Vagina (tissue), 2 donors: Measurements from ENCODE around the gene CASKIN2. TPM values are rescaled to one million over a fixed set of nuclear protein-coding genes. Genes with fewer than 3 reads are reported as not detected.
A peak's percentile ranks its signal among the peaks of the same experiment; 100 is the strongest.

Experiments used
- DNase-seq, 2 donors: peaks; one replicate each; pipeline ENCODE4 v3.0.0-alpha.2; 2017; ENCODE audit errors: extremely low spot score in 2 of 2
- H3K27ac ChIP-seq: fragments of 200-600 bp; sonication (generic); one replicate; pipeline ENCODE4 v1.5.1; 2019
- H3K27me3 ChIP-seq: fragments of 200-600 bp; sonication (generic); one replicate; pipeline ENCODE4 v1.5.1; 2019
- H3K36me3 ChIP-seq, 2 donors: fragments of 200-600 bp; sonication (generic); one replicate each; pipeline ENCODE4 v1.5.1; 2017 to 2019
- H3K4me1 ChIP-seq: fragments of 200-600 bp; sonication (generic); one replicate; pipeline ENCODE4 v1.5.1; 2019
- H3K4me3 ChIP-seq, 2 donors: fragments of 200-600 bp; sonication (generic); 1 replicate in 1 of 2; 2 replicates in 1 of 2; pipeline ENCODE4 v1.5.1; 2016 to 2019
- H3K9me3 ChIP-seq: fragments of 200-600 bp; sonication (generic); one replicate; pipeline ENCODE4 v1.5.1; 2019
- POLR2A ChIP-seq, 2 donors: fragments of 450-650 bp; IDR thresholded peaks; one replicate each; pipeline ENCODE4 v1.6.1; 2017; ENCODE audit warnings: antibody characterized with exemption in 2 of 2, mild to moderate bottlenecking in 2 of 2, moderate library complexity in 2 of 2
- POLR2AphosphoS5 ChIP-seq, 2 donors: sonication (generic); formaldehyde crosslinking; IDR thresholded peaks; one replicate each; pipeline ENCODE4 v1.9.0; 2017; ENCODE audit warnings: antibody characterized with exemption in 2 of 2, mild to moderate bottlenecking in 2 of 2, low read depth in 1 of 2; ENCODE audit not compliant: insufficient read depth in 1 of 2
- intact Hi-C: fragments of 100-400 bp; cut with DNase I; formaldehyde crosslinking; loops from one replicate; pipeline ENCODE4 v1.15.1; 2023
- total RNA-seq: library from RNA; depleted of rRNA; stranded (reverse); fragments of >200 nt; gene quantifications from one replicate; pipeline ENCODE4 v1.2.3, GENCODE V29; 2016
- TF ChIP-seq, protein P1 (sequence below), 3 experiments: fragments of 450-650 bp in 2 of 3; fragments of 200-600 bp in 1 of 3; sonication (generic) in 1 of 3; IDR thresholded peaks; one replicate each; pipeline ENCODE4 v1.5.1; 2017 to 2019; ENCODE audit warnings: antibody characterized with exemption in 3 of 3, mild to moderate bottlenecking in 2 of 3, moderate library complexity in 2 of 3

Gene CASKIN2
- total RNA-seq, 1 donor from 2014 or later = 19.9 TPM

DNA sequence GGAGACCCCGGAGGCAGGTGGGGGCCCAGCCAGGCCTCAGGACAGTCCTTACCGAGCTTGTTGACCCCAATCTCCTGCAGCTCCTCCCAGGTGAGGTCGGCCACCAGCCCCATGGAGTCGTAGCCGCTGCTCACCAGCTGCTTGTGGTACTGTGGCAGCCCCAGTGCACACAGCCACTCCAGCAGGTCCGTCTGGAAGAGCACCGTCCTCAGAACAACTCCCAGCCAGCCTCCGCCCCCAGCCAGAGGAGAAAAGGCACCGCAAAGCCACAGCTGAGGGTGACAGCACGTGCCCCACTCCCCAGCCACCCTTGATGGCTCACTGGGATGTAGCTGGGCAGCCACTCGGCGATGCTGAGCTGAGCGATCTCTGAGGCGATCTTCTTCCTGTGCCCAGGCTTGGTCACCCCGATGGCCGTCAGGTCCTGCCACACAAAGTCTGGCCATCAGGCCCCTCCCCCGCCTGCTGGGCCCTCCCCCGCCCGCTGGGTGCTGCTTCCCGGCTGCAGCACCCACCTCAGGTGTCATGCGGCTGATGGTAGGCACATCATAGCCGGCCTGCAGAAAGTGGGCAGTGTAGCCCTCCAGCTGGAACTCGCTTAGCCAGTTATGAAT lies 11.9 kb downstream of the CASKIN2 start:
- Histone ChIP-seq H3K36me3 (peaks cover 0 to 61% of the 10 kb centered on the region in 2 donors), H3K27ac (no peak overlapping the region)

GRCh38 chr17:75502721-75503329 lies 12.5 kb downstream of the CASKIN2 start:
- H3K36me3 ChIP-seq = peaks cover 0 to 66% of the 10 kb centered on the region in 2 donors
- DNase-seq = no peak
- H3K27ac ChIP-seq = no peak overlapping the region
- peaks cover 23% of the 10 kb centered on the region for H3K4me1 ChIP-seq
- H3K27me3 ChIP-seq = no peaks in the 10 kb centered on the region
- no peak for TF ChIP-seq POLR2A (IDR thresholded peaks at IDR 0.05)
- TF ChIP-seq POLR2AphosphoS5 (IDR thresholded peaks at IDR 0.05; ENCODE audit: insufficient read depth in 1 of 2, low read depth in 1 of 2) = peak in 1 of 2 donors; percentile 22
- TF ChIP-seq, protein P1, sequence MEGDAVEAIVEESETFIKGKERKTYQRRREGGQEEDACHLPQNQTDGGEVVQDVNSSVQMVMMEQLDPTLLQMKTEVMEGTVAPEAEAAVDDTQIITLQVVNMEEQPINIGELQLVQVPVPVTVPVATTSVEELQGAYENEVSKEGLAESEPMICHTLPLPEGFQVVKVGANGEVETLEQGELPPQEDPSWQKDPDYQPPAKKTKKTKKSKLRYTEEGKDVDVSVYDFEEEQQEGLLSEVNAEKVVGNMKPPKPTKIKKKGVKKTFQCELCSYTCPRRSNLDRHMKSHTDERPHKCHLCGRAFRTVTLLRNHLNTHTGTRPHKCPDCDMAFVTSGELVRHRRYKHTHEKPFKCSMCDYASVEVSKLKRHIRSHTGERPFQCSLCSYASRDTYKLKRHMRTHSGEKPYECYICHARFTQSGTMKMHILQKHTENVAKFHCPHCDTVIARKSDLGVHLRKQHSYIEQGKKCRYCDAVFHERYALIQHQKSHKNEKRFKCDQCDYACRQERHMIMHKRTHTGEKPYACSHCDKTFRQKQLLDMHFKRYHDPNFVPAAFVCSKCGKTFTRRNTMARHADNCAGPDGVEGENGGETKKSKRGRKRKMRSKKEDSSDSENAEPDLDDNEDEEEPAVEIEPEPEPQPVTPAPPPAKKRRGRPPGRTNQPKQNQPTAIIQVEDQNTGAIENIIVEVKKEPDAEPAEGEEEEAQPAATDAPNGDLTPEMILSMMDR (IDR thresholded peaks at IDR 0.05) = no peak
- no peak overlapping the region for H3K4me3 ChIP-seq
- no peaks in the 10 kb centered on the region for H3K9me3 ChIP-seq
- intact Hi-C loops = no loop called here

More for the DNA sequence above, 11.9 kb downstream of the CASKIN2 start:
- no peak for DNase-seq
- no peaks in the 10 kb centered on the region for H3K27me3 ChIP-seq
- H3K4me1 ChIP-seq = peaks cover 23% of the 10 kb centered on the region
- H3K9me3 ChIP-seq = no peaks in the 10 kb centered on the region
- intact Hi-C loops = no loop called here
- TF ChIP-seq, protein P1 (IDR thresholded peaks at IDR 0.05) = no peak
- TF ChIP-seq POLR2A (IDR thresholded peaks at IDR 0.05) (no peak), POLR2AphosphoS5 (IDR thresholded peaks at IDR 0.05; ENCODE audit: insufficient read depth in 1 of 2, low read depth in 1 of 2) (no peak)
- no peak overlapping the region for H3K4me3 ChIP-seq

DNA sequence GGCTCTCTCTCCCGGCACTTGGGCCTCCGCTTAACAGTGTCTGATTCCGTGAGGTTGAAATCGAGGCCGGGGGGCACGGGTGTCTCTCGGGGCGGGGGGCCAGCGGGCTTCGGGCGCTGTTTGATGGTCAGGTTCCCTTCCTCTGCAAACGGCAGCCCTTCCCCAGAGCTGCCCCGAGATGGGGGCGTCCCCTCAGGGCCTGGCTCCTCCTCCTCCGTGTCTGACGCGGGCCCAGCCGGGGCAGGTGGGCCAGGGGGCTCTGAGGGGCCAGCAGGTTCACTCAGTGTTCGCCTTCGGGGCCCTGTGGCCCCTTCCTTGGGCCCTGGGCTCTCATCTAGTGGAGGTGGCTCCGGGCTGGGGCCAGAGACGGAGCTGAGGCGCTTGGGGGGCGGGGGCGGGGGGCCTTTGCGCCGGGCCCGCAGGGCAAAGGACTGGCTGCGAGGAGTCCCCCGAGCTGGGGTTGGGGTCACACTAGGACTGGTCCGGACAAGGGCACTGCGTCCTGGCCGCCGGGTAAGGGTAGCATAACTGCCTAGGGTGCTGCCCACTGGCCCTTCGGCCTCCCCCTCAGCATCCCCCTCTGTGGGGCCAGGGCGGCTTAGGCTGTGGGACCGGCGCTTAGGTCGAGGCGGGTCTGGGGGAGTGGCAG lies 13.1 kb downstream of the CASKIN2 start:
- intact Hi-C loops = no loop called here
- TF ChIP-seq, protein P1 (IDR thresholded peaks at IDR 0.05) = no peak
- no peak for TF ChIP-seq POLR2A (IDR thresholded peaks at IDR 0.05)
- Histone ChIP-seq H3K36me3 (peaks cover 0 to 71% of the 10 kb centered on the region in 2 donors), H3K4me3 (no peak overlapping the region), H3K9me3 (no peaks in the 10 kb centered on the region), H3K27ac (peak overlapping the region; percentile 27), H3K4me1 (peaks cover 23% of the 10 kb centered on the region), H3K27me3 (no peaks in the 10 kb centered on the region)
- no peak for DNase-seq

DNA sequence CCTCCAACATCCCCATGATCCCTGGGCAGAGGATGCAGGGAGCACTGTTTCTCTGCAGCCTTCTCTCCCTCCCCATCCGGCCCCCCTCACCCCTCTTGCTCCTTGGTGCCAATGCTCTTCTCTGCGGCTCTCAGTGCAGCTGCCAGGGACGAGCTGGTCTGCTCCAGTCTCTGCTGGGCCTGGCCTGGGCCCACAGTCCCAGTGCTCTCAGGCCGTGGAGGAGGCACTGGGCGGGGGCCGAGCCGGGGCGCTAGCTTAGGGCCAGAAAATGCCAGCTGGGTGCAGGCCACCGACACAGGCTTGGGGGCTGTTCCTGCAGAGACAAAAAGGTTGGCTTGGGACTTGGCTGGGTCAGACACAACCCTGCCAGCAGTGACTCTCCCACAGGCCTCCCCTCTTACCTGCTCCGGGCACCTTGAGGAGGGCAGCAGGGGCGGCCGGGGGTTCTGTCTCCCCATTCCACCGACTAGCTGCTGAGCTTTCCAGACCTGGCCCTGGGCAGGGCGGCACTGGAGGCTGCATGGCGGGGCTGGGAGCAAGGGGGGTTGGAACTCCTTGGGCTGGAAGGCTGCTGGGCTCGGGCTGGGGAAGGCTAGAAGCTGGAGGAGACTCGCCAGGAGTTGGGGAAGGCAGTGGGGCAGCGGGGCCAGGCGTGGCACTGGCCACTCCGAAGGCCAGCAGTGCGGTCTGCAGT lies 13.8 kb downstream of the CASKIN2 start:
- DNase-seq = no peak
- no peaks in the 10 kb centered on the region for H3K27me3 ChIP-seq
- TF ChIP-seq POLR2A (IDR thresholded peaks at IDR 0.05) = no peak
- TF ChIP-seq, protein P1 (IDR thresholded peaks at IDR 0.05) = no peak
- peak in 1 of 2 donors; percentile 45 for TF ChIP-seq POLR2AphosphoS5 (IDR thresholded peaks at IDR 0.05; ENCODE audit: insufficient read depth in 1 of 2, low read depth in 1 of 2)
- no peaks in the 10 kb centered on the region for H3K9me3 ChIP-seq
- peak overlapping the region; percentile 27 for H3K27ac ChIP-seq
- peaks cover 0 to 70% of the 10 kb centered on the region in 2 donors for H3K36me3 ChIP-seq
- H3K4me3 ChIP-seq = no peak overlapping the region
- intact Hi-C loops = no loop called here
- peaks cover 23% of the 10 kb centered on the region for H3K4me1 ChIP-seq
